NCI-H146 (cell line): ENCODE results near the gene GAL3ST1.
"Not testable (repeated sequence)": the region's sequence is repeated elsewhere in the genome, so short reads cannot be mapped to it uniquely, and the experiment has no call there.

ENCODE experiments used
- DNase-seq: peaks from one replicate; lab custom pipeline; 2025; lab: John Stamatoyannopoulos, UW

GAL3ST1 gene

DNA sequence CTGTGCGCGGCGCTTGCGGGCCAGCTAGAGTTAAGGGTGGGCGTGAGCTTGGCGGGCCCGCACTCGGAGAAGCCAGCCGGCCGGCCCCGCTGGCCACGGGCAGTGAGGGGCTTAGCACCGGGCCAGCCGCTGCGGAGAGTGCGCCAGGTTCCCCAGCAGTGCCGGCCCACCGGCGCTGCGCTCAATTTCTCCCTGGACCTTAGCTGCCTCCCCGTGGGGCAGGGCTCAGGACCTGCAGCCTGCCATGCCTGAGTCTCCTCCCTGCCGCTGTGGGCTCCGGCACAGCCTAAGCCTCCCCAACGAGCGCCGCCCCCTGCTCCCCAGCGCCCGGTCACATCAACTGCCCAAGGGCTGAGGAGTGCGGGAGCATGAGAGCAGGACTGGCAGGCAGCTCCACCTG is 22.4 kb upstream of the GAL3ST1 start:
- DNase-seq: no peak

DNA sequence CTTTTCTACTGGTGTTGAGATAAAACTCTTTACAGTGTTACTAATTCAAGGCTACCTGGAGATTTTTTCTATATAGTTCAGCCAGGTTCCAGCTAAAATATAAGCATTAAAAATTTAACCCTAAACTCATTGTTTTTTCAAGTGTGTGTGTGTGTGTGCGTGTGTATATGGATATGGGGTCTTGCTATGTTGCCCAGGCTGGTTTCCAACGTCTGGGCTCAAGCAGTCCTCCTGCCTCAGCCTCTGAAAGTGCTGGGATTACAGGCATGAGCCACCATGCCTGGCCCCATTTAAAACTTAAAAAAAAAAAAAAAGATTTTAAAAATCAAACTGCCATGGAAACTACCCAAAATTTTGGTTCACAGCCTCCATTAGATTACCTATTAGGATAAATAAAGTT is 21.7 kb upstream of the GAL3ST1 start:
- no peak for DNase-seq

DNA sequence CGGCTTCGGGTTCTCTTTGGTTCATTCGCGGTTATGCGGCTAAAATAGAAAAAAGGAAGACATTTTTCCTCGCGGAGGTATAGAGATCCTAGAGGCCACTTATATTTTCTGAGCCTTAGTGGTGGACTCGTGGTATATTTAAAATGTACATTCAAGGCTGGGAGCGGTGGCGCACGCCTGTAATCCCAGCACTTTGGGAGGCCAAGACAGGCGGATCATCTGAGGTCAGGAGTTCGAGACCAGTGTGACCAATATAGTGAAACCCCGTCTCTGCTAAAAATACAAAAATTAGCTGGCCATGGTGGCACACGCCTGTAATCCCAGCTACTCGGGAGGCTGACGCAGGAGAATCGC is 17.9 kb upstream of the GAL3ST1 start:
- not testable (repeated sequence) for DNase-seq

DNA sequence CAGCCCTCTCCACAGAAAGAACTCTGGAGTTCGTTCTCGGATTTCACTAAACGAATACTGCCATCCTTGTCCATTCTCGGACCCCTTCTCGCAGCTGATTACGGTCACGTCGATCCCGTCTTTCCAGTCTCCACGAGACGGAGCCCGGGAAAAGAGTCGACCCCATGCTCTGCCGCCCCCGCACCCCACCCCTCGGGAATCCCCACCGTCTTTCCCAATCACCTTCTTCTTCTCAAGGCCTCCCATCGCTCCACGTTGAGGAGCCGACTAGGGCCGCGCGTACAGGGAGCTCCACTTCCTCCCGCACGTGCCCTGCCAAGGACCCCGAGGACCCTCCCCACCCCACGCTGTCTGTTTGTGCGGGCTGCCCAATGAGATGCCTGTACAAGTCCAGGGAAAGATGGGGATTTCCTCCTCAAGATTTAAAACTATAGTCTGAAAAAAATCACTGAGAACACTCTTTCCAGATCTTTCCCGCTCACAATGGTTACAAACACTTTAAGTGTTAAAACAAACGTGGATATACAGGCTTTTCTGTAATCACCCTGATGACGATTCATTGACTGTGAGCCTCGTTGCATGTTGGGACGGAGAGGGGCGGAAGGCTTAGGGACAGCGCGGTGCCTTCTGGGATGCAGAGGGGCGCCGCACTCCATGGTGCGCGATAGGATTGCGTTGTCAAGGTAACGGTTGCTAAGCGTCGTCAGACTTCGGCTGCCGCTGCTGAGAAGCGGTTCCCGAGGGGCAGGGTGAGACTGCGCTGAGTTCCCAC is 17.3 kb upstream of the GAL3ST1 start, which contains the start of gene PES1:
TSS of gene PES1 (minus strand) at position 323 of the 772 bp plus-strand sequence. CDS start at position 246, 77 bp downstream.
- peak; percentile 96 for DNase-seq

DNA sequence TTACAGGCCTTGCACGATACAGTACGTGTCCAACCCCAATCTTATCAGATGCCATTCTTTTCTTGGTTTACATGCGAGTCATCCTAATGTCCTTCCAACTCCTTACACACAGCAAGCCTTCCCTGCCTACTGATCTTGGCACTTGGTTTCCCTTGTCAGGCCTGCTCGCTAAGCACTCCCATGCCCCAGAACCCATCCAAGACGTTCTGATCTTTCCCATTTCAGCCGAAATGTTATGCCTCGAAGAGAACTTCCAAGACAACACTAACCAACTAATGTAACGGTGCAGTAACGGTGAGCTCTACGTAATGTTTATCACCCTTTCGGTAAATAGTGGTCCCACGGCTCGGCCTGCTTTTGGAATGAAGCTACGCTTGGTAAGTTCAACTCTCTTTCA is 16.7 kb upstream of the GAL3ST1 start:
- no peak for DNase-seq

DNA sequence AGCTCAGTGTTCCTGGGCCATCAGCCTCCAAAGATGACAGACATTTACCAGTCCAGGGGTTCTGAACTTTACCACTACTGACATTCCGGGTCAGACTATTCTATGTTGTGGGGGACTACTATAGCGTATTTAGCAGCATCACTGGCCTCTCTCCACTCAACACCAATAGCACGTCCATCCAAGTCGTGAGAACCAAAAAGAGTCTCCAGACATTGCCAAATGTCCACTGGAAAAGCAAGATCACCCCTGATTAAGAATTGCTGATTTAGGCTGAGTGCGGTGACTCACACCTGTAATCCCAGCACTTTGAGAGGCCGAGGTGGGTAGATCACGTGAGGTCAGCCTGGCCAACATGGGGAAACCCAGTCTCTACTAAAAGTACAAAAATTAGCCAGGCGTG is 11.9 kb upstream of the GAL3ST1 start:
- DNase-seq: no peak

DNA sequence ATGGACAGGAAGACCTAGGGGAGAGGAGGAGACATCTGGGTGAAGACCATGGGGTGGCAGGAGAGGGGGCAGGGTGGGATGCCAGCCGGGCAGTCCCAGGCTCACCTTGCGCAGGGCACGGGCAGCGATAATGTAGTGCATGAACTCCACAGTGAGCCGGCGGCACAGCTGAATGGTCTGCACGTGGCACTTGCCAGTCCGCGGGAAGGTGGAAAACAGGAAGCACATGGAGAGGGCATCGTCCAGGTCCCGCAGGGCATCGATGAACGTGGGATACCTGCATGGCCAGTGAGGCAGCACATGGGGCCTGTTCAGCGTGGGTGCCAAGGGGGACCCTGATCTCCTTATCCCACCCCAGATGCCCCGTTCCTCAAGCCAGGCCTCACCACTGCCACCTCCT is 10.0 kb upstream of the GAL3ST1 start:
- no peak for DNase-seq

DNA sequence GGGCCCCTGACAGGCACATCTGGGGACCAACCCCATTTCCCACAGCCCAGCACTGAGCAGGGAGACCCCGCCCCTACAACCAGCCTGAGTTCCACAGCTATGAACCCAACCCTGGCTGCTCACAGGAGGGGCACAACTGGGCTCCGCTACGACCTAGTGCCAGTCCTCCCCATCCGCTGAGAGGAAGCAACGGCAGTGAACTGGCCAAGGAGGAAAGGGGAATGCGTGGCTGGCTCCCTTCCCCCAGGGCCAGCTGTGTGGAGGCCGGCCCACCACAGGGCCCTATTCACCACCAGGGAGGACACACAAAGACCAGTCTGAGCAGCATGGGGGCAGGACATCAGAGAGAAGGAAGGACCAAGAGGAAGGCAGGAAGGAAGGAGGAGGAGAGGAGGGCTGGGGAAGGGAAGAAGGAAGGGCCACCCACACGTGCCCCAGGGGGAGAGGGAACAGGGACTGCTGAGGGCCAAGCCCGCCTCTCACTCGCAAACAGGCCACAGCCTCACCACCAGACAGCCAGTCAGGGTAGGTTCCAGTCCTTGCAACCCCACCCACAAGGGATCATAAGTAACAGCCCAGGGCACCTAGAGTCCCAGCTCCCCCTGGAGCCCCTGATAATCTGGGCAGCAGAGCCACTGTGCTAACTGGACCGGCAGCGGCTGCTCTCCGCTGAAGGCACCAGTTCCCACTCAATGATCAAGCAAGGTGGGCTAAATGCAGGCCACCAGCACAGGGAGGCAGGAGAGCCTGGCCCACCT is 8.5 kb upstream of the GAL3ST1 start:
- no peak for DNase-seq

DNA sequence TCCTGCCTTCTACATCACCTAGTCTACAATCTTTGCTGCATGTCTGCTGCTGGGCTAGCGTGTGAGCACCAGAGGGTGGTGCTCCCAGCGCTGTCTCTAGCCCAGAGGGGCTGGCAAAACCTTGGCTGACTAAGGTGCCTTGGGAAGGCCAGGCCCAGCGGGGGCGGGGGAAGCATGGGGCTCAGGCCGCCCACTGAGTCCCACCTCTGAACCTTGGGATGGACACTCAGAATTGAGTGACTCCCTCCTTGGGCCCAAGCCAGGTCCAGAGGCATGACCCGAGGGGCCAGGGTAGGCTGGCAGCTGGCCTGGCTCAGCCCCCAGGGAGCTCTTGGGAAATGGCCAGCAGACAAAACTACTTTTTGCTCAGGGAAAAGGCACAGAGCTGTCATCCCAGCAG is 7.6 kb upstream of the GAL3ST1 start:
- no peak for DNase-seq

DNA sequence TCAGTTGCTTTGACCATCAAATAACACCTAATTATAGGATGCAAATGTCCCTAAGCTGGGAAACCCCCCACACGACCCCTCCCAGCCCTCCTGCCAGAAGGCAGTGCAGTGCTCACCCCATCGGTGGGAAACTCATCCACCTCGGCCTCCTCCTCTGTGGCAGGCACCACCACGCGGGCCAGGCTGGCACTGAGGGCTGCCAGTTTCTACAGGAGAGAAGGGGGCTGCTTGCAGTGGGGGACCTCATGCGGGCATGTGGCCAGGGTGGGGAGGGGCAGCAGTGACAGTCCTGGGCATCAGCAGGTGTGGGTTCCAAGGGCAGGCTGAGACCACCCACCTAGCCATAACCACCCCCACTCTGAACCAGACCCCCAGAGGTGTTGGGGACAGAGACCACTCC is 6.4 kb upstream of the GAL3ST1 start:
- no peak for DNase-seq

DNA sequence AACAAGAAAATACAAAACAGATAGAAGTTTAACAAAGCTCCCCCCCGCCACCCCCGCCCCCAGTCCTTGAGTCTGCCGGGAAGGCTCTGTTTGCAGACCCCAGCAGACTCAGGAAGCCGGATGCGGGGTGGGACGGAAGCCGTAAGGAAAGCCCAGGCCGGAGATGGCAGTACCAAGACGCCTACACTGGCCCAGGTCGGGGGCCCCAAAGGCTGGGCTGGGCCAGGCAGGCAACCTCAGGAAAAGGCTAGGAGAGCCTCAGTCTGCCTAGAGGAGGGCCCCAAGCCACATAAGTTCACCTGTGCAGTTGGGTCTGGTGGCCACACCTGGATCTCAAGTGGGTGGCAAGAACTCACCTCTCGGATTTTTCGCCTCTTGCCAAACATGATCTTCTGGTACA is 4.0 kb upstream of the GAL3ST1 start:
- no peak for DNase-seq

DNA sequence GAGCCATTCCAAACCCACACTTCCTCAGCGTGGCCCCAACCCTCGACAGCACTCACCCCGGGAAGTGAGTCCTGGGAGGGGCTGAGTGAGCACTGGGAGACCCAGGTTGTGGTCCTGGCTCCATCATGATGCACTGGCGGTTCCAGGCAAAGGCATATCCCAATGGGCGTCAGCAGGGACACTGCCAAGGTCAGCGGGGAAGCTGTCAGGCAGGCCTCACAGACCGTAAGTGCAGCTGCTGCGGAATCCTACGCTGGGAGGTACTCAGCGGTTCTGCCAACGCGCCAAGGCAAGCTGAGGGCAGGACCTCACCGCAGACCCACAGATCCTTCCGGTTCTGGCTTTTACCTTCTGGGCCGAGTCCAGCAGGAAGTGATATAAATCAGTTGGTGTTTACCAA is 1.4 kb upstream of the GAL3ST1 start:
- DNase-seq: no peak

DNA sequence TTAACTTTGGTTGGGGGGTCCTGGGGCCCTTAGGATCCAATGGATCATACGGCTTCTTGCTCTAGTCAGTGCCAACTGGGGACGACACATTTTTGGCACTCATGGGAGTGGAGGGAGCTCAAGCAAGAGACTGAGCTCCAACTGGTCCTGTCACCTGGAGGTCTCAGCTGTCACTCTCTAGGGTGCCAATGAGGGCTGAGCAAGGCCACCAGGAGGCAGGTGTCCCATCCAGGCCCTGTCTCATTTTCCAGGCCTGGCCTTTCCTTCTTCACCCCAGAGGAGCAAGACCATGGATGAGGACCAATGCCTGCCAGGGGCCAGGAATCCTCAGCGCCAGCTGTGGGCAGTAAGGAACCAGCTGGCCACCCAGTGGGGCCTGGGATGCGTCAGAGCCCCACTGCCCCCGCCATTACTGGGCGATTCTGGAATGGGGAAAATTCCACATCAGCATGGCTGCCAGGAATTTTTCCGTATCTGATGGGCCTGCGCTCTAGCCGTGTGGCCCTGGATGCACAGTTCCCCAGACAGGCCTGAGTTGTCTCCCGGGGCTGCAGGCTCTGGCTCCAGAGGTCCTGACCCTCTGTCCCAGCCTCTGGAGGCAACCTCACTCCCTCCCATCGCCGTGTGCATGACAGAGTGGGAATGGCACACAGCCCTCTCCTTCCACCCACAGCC is 669 bp upstream of the GAL3ST1 start:
- DNase-seq: peak; percentile 20

DNA sequence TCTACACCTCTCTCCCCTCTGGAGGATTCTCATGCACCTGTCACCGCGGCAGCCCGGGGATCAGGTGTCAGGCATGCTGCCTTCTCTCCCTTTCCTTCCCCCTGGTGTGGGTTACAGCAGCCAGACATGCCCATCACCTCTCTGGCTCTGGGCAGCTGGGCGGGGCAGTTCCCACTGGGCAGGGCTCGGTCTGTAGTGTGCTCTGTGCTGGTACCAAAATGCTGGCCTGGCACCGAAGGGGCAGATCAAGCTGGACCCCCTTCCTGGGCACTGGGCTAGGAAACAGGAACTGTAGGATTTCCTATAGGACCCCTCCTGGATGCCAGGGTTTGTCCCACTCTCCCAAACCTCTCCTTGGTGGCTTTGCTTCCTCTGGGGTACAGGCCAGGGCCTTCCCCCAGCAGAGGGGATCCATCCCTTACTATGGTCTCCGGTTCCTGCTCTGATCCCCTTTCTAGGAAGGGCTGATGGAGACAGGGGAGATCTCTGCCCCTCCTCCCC is 821 bp downstream of the GAL3ST1 start:
- peak; percentile 41 for DNase-seq

DNA sequence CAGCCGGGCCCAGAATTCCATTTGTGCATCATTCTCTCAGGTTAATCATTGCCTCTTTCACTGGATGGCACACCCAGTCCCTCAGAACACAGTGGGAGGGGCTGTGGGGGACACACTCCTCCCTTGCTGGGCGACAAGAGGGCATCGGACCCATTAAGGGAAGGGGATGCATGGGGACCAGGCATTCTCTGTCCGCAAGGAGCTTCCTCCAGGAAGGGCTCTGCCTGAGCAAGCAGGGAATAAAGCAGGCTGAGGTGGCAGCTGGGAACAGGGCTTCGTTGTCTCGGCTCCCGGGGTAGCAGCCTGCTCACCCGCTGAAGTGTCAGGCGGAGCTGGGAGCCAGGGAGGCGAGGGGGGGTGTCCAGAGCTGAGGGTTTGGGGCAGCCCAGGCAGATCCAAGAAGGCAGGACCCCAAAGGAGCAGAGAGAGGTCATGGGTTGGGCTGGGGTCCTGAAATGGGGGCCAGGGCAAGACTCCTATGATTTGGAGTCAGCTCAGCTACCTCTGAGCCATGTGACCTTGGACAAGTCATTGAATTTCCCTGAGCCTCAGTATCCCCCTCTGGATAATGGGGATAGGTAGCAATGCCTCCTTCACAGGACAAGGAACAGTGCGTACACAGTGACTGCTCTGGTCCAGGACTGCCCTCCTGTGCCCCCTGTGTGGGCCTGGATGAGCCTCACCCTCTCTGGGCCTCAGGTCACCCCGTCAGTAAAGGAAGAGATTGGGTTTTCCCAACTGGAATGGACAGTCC is 1.4 kb downstream of the GAL3ST1 start:
- no peak for DNase-seq

DNA sequence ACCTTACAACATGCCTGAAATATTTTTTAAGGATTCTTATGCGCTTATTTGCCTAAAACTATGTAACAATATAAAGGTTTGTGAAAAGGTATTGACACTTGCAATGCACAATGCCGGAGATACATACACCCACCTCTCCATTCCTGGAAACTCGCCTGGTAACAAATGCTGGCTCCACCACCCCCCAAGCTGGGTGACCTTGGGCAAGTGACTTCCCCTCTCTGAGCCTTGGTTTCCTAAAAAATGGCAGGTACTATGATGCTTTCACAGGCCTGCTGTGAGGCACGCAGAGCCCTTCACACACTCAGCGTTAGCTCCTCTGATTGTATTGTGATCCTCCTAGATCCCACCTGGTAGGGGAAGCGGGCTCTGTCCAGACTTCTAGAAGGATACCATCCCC is 2.3 kb downstream of the GAL3ST1 start:
- DNase-seq: no peak

DNA sequence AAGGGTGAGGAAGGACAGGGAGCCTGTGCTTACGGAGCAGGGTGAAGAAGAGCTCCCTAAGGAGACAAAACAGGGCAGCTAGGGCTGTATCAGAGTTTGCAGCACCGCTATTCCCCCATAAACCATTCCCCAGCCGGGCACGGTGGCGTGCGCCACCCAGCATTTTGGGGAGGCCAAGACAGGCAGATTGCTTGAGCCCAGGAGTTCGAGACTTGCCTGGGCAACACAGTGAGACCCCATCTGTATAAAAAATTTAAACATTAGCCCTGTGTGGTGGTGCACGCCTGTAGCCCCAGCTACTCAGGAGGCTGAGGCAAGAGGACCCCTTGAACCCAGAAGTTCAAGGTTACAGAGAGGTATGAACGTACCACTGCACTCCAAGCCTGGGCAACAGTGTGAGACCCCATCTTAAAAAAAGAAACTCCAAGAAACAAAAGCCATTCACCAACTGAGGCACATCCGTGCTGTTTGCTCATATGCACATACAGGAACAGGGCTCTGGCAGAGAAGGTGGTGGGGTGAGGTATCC is 4.7 kb downstream of the GAL3ST1 start:
- no peak for DNase-seq

DNA sequence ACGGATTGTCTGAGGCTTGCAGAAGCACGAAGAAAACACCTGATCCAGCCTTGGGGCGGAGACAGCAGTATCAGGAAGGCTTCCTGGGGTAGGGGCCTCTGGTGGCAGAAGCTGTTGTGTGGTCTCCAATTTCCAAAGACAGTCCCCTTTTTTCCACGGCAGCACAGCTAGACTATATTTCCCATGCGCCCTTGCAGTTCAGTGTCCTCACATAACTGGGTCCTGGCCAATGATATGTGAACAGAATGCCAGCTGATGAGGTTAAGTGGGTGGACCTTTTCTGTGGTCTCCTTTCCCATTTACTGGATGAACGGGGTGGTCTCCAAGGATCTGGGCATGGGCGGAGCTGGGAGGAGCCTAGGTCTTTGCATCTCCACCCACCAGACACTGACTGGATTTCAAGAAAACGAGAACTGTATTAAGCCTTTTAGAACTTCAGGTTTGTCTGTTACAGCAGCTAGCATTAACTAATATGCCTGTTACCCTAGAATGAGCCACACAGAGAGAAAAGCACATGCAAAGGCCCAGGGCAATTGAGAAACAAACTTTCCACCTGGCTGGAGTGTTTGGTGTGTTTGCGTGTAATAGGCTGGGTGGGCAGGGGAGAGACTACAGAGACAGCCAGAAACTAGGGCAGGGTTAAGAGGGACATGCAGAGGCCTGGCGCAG is 6.2 kb downstream of the GAL3ST1 start:
- no peak for DNase-seq

DNA sequence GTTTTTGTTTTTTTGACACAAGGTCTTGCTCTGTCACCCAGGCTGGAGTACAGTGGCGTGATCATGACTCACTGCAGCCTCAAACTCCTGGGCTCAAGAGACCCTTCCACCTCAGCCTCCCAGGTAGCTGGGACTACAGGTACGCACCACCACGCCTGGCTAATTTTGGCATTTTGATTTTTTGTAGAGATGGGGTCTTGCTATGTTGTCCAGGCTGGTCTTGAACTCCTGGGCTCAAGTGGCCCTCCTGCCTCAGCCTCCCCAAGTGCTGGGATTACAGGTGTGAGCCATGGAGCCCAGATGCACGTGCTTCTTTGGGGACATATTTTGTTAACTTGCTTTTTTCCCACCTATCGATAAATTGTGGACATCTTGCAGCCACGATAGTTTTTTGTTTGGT is 7.2 kb downstream of the GAL3ST1 start:
- not testable (repeated sequence) for DNase-seq

DNA sequence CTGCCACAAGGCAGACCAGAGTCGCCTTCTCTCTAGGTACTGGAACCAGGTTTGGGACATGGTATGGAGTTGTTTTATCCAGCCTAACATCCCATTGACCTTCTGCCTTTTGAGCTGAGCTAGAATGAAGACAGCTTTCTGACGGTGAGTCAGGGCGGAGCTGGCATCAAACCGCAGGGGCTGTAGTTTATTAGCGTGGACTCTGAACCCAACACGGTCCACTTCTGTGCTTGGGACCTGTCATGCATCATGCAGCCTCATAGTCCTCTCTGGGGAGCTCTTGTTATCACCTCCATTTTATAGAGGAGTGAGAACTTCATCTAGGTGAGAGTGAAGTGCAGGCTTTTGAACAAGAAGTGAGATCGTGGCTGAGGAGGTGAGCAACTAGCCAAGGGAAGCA is 8.3 kb downstream of the GAL3ST1 start:
- DNase-seq: no peak

DNA sequence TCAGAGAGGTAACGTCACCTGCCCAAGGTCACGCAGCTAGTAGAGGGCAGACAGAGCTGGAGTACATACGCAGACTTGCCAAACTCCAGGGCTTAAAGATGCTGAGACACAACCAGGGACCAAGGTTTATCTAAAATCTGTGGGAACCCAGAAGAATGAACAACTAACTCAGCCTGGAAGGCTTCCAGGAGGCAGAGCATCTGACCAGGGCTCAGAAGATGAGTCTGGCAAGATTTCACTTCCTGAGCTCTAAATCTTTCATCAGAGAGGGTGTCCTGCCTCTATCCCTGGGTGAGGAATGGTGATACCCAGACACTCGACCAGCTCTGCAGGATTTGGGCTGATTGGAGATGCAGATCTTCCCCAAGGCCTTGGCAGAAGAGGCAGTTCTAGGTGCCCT is 9.1 kb downstream of the GAL3ST1 start:
- DNase-seq: no peak
